DND-41 (cell line): Measurements from ENCODE around the gene FXYD7.

Source experiments
- EZH2 ChIP-seq: IDR thresholded peaks from 3 replicates; pipeline ENCODE4 v1.6.1; 2012; ENCODE audit warnings: borderline replicate concordance, low read depth, mild to moderate bottlenecking, moderate library complexity, low read length, inconsistent platforms; ENCODE audit not compliant: severe bottlenecking
- TF ChIP-seq, protein P1 (sequence below): IDR thresholded peaks from 2 replicates; pipeline ENCODE4 v1.5.1; 2012; ENCODE audit warnings: borderline replicate concordance, low read length, moderate library complexity, mild to moderate bottlenecking; ENCODE audit not compliant: poor library complexity, severe bottlenecking; ENCODE audit errors: extremely low read depth

DNA sequence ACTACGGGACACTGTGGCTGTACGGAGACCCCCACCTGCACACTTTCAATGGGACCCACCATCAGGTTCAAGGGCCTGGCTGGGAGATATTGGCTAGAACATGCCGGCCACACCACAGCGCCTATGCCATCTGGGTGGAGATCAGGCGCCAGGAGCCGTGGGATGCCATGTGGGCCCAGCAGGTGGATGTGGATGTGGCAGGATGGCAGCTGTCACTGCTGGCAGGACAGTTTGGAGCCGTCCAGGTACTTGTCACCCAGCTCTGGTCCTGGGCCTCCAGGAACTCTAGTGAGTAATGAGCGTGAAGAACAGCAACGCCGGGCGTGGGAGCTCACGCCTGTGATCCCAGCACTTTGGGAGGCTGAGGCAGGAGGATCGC lies 43.2 kb upstream of the FXYD7 start:
- TF ChIP-seq, protein P1, sequence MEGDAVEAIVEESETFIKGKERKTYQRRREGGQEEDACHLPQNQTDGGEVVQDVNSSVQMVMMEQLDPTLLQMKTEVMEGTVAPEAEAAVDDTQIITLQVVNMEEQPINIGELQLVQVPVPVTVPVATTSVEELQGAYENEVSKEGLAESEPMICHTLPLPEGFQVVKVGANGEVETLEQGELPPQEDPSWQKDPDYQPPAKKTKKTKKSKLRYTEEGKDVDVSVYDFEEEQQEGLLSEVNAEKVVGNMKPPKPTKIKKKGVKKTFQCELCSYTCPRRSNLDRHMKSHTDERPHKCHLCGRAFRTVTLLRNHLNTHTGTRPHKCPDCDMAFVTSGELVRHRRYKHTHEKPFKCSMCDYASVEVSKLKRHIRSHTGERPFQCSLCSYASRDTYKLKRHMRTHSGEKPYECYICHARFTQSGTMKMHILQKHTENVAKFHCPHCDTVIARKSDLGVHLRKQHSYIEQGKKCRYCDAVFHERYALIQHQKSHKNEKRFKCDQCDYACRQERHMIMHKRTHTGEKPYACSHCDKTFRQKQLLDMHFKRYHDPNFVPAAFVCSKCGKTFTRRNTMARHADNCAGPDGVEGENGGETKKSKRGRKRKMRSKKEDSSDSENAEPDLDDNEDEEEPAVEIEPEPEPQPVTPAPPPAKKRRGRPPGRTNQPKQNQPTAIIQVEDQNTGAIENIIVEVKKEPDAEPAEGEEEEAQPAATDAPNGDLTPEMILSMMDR, result no peak
- TF ChIP-seq EZH2, result no peak
